Suprapubic skin (tissue), 4 donors: Measurements from ENCODE around the gene TSPAN32. TPM values are rescaled to one million over a fixed set of nuclear protein-coding genes. Genes with fewer than 3 reads are reported as not detected.

Experiments
- DNase-seq, 2 donors: peaks; one replicate each; pipeline ENCODE4 v3.0.0-alpha.2; 2019; ENCODE audit warnings: low spot score in 2 of 2
- H3K27ac ChIP-seq: fragments of 200-600 bp; sonication (generic); one replicate; pipeline ENCODE4 v1.5.1; 2019
- H3K27me3 ChIP-seq: fragments of 200-600 bp; sonication (generic); one replicate; pipeline ENCODE4 v1.5.1; 2019
- H3K36me3 ChIP-seq: fragments of 200-600 bp; sonication (generic); one replicate; pipeline ENCODE4 v1.5.1; 2019
- H3K4me1 ChIP-seq: fragments of 200-600 bp; sonication (generic); one replicate; pipeline ENCODE4 v1.5.1; 2019
- H3K4me3 ChIP-seq: fragments of 200-600 bp; sonication (generic); one replicate; pipeline ENCODE4 v1.5.1; 2019; ENCODE audit warnings: mild to moderate bottlenecking
- H3K9me3 ChIP-seq: fragments of 200-600 bp; sonication (generic); one replicate; pipeline ENCODE4 v1.5.1; 2019
- CTCF ChIP-seq, 2 donors: fragments of 200-600 bp in 1 of 2; fragments of 450-650 bp in 1 of 2; sonication (generic) in 1 of 2; IDR thresholded peaks; one replicate each; pipeline ENCODE4 v1.5.1; 2016 to 2019; ENCODE audit warnings: antibody characterized with exemption in 2 of 2, mild to moderate bottlenecking in 1 of 2, moderate library complexity in 1 of 2
- EP300 ChIP-seq: sonication (generic); formaldehyde crosslinking; IDR thresholded peaks from one replicate; pipeline ENCODE4 v1.6.1; 2017; ENCODE audit warnings: antibody characterized with exemption
- POLR2A ChIP-seq, 2 donors: fragments of 450-650 bp; IDR thresholded peaks; one replicate each; pipeline ENCODE4 v1.6.1; 2017; ENCODE audit warnings: antibody characterized with exemption in 2 of 2, mild to moderate bottlenecking in 2 of 2, moderate library complexity in 2 of 2
- POLR2AphosphoS5 ChIP-seq, 3 donors: sonication (generic); formaldehyde crosslinking; IDR thresholded peaks; one replicate each; pipeline ENCODE4 v1.6.1; 2017; ENCODE audit warnings: antibody characterized with exemption in 3 of 3
- WGBS: methylation state at CpG from one replicate; pipeline ENCODE4 v1.1.5; 2018; 5-methylcytosine and 5-hydroxymethylcytosine counted together
- total RNA-seq, 4 donors: library from RNA; depleted of rRNA; stranded (reverse); fragments of >200 nt; gene quantifications; one replicate each; pipeline ENCODE4 v1.1.0, GENCODE V29; 2016

Gene TSPAN32
- total RNA-seq, 4 donors from 2014 or later, result 0.26 to 4.3 TPM; not detected in 2

- Histone ChIP-seq H3K36me3 (no peaks in the 10 kb centered on the region), H3K27ac (no peak overlapping the region), H3K4me3 (peak overlapping the region; percentile 10), H3K4me1 (peaks cover 30% of the 10 kb centered on the region), H3K27me3 (no peaks in the 10 kb centered on the region), H3K9me3 (no peaks in the 10 kb centered on the region)
- 50% methylated on average over 1 of the region's 16 CpGs for WGBS
- TF ChIP-seq CTCF (IDR thresholded peaks at IDR 0.05), result no peak
- no peak for TF ChIP-seq POLR2A (IDR thresholded peaks at IDR 0.05)
- TF ChIP-seq POLR2AphosphoS5 (IDR thresholded peaks at IDR 0.05), result no peak
- TF ChIP-seq EP300, result no peak
- peak in 1 of 2 donors; percentile 75 for DNase-seq
Measured at GRCh38 chr11:2302306-2302895, 588 bp downstream of the TSPAN32 start.

GRCh38 chr11:2302896-2303626 is 1.2 kb downstream of the TSPAN32 start:
- H3K4me1 ChIP-seq, result peaks cover 32% of the 10 kb centered on the region
- DNase-seq, result peak in 1 of 2 donors; percentile 78
- no peak for TF ChIP-seq EP300
- no peak for TF ChIP-seq POLR2AphosphoS5 (IDR thresholded peaks at IDR 0.05)
- TF ChIP-seq POLR2A (IDR thresholded peaks at IDR 0.05), result no peak
- no peak for TF ChIP-seq CTCF (IDR thresholded peaks at IDR 0.05)
- 60% methylated on average over 1 of the region's 18 CpGs for WGBS
- no peaks in the 10 kb centered on the region for H3K27me3 ChIP-seq
- H3K27ac ChIP-seq, result no peak overlapping the region
- no peaks in the 10 kb centered on the region for H3K9me3 ChIP-seq
- no peaks in the 10 kb centered on the region for H3K36me3 ChIP-seq
- peak overlapping the region; percentile 10 for H3K4me3 ChIP-seq

- Histone ChIP-seq H3K9me3 (no peaks in the 10 kb centered on the region), H3K4me3 (no peak overlapping the region), H3K36me3 (no peaks in the 10 kb centered on the region), H3K27ac (no peak overlapping the region), H3K27me3 (no peaks in the 10 kb centered on the region), H3K4me1 (peaks cover 32% of the 10 kb centered on the region)
- no peak for DNase-seq
- TF ChIP-seq POLR2AphosphoS5 (IDR thresholded peaks at IDR 0.05) (no peak), POLR2A (IDR thresholded peaks at IDR 0.05) (no peak), EP300 (no peak), CTCF (IDR thresholded peaks at IDR 0.05) (no peak)
- WGBS, result 83% methylated on average over 10 of the region's 15 CpGs
Measured at GRCh38 chr11:2303627-2304505, 2.1 kb downstream of the TSPAN32 start.

- no peak for DNase-seq
- TF ChIP-seq POLR2AphosphoS5 (IDR thresholded peaks at IDR 0.05) (no peak), CTCF (IDR thresholded peaks at IDR 0.05) (no peak), POLR2A (IDR thresholded peaks at IDR 0.05) (no peak), EP300 (no peak)
- Histone ChIP-seq H3K27ac (no peak overlapping the region), H3K9me3 (no peaks in the 10 kb centered on the region), H3K27me3 (no peaks in the 10 kb centered on the region), H3K36me3 (no peaks in the 10 kb centered on the region), H3K4me3 (no peak overlapping the region), H3K4me1 (peaks cover 32% of the 10 kb centered on the region)
- WGBS, result 74% methylated on average over 14 of the region's 14 CpGs
Measured at GRCh38 chr11:2304506-2305139, 2.8 kb downstream of the TSPAN32 start.
